GM12878 (cell line): ENCODE measurements around the gene MAST4. TPM values are rescaled to one million over a fixed set of nuclear protein-coding genes. Genes with fewer than 3 reads are reported as not detected.

ENCODE experiments used
- ATAC-seq: fragments of 200-7000 bp; cut with Tn5 transposase; 3 replicates; pipeline ENCODE4 v1.9.1; 2020; ENCODE audit warnings: mild to moderate bottlenecking, moderate library complexity
- BruUV-seq: library from RNA; stranded (reverse); fragments of 400-500 nt; replicated peaks from 2 replicates; lab custom pipeline; 2021; lab: Mats Ljungman, UMichigan
- CTCF ChIA-PET: fragments of 300-600 bp; sonication (Branson Sonifier 250); formaldehyde crosslinking; extraction: SDS; loops from one replicate; lab custom pipeline; 2021; ENCODE audit warnings: inconsistent platforms; lab: Yijun Ruan, JAX
- POLR2A ChIA-PET: fragments of 350-600 bp; formaldehyde crosslinking; extraction: SDS; loops from one replicate; lab custom pipeline; 2021; ENCODE audit warnings: inconsistent platforms; lab: Charles Lee
- RAD21 ChIA-PET: fragments of 300-600 bp; sonication (Branson Sonifier 250); formaldehyde crosslinking; loops from one replicate; lab custom pipeline; 2023; ENCODE audit warnings: antibody characterized with exemption; ENCODE audit not compliant: unreplicated experiment; lab: Charles Lee
- SMC1A ChIA-PET: fragments of 300-600 bp; sonication (Branson Sonifier 250); formaldehyde crosslinking; loops from one replicate; lab custom pipeline; 2023; ENCODE audit not compliant: unreplicated experiment, uncharacterized antibody; lab: Charles Lee
- DNase-seq: peaks from one replicate; pipeline ENCODE4 v3.0.0-alpha.2; 2011; ENCODE audit warnings: low read depth, low spot score
- FAIRE-seq: peaks from 3 replicates; lab custom pipeline; 2011; peaks lifted over from hg19 to GRCh38; lab: Jason Lieb, UNC
- H2AFZ ChIP-seq: 2 replicates; pipeline ENCODE4 v1.6.0; 2011; ENCODE audit warnings: low read depth, low read length, control low read depth; ENCODE audit not compliant: control insufficient read depth
- H3K27ac ChIP-seq: 2 replicates; pipeline ENCODE4 v1.5.1; 2011; ENCODE audit warnings: control low read depth; ENCODE audit not compliant: control insufficient read depth, insufficient read depth
- H3K27me3 ChIP-seq, 2 experiments: replicated peaks in 1 of 2; 2 replicates each; pipeline versions ENCODE4 v1.6.0 to v1.6.1; 2011; ENCODE audit warnings: low read length in 1 of 2; ENCODE audit not compliant: control insufficient read depth in 2 of 2, insufficient read depth in 2 of 2
- H3K36me3 ChIP-seq, 2 experiments: 2 replicates each; pipeline ENCODE4 v1.5.1; 2011; ENCODE audit warnings: low read length in 1 of 2; ENCODE audit not compliant: control insufficient read depth in 2 of 2, insufficient read depth in 2 of 2
- H3K4me1 ChIP-seq: 2 replicates; pipeline ENCODE4 v1.6.1; 2011; ENCODE audit warnings: mild to moderate bottlenecking, low read length, moderate library complexity, mixed read lengths; ENCODE audit not compliant: control insufficient read depth, insufficient read depth
- H3K4me2 ChIP-seq: 2 replicates; pipeline ENCODE4 v1.6.0; 2011; ENCODE audit warnings: control low read depth; ENCODE audit not compliant: control insufficient read depth, insufficient read depth
- H3K4me3 ChIP-seq: fragments of 200-600 bp; sonication (generic); 2 replicates; pipeline ENCODE4 v1.5.1; 2016
- H3K79me2 ChIP-seq: 2 replicates; pipeline ENCODE4 v1.6.0; 2011; ENCODE audit warnings: low read length; ENCODE audit not compliant: control insufficient read depth, insufficient read depth
- H3K9ac ChIP-seq: 2 replicates; pipeline ENCODE4 v1.8.0; 2011; ENCODE audit warnings: low read length, control low read depth, mixed read lengths; ENCODE audit not compliant: control insufficient read depth, insufficient read depth
- H3K9me3 ChIP-seq: replicated peaks from 3 replicates; pipeline ENCODE4 v1.5.1; 2011; ENCODE audit warnings: mild to moderate bottlenecking, low read length; ENCODE audit not compliant: control insufficient read depth, insufficient read depth
- H4K20me1 ChIP-seq: 2 replicates; pipeline ENCODE4 v1.6.0; 2011; ENCODE audit not compliant: control insufficient read depth, insufficient read depth
- CREB1 ChIP-seq: IDR thresholded peaks from 2 replicates; pipeline ENCODE4 v1.6.1; 2012; ENCODE audit warnings: low read depth, mild to moderate bottlenecking, inconsistent platforms
- ELK1 ChIP-seq: IDR thresholded peaks from 2 replicates; pipeline ENCODE4 v1.6.1; 2012; ENCODE audit warnings: low read depth, low read length, improper control_type of control experiment
- HDAC2 ChIP-seq: fragments of 200-600 bp; sonication (generic); IDR thresholded peaks from 2 replicates; pipeline ENCODE4 v1.6.1; 2017
- MXI1 ChIP-seq: fragments of 150-350 bp; IDR thresholded peaks from 2 replicates; pipeline ENCODE4 v1.6.1; 2011; ENCODE audit warnings: low read depth, mild to moderate bottlenecking, inconsistent platforms, low read length, improper control_type of control experiment
- MYB ChIP-seq: fragments of 150-350 bp; IDR thresholded peaks from 2 replicates; pipeline ENCODE4 v1.6.1; 2014; ENCODE audit warnings: mild to moderate bottlenecking, low read depth, low read length, borderline replicate concordance
- NFIC ChIP-seq: IDR thresholded peaks from 2 replicates; pipeline ENCODE4 v1.6.1; 2012; ENCODE audit warnings: low read depth, mild to moderate bottlenecking, inconsistent platforms, low read length, moderate library complexity
- NFYA ChIP-seq: IDR thresholded peaks from 2 replicates; pipeline ENCODE4 v1.6.1; 2011; ENCODE audit warnings: low read depth, mild to moderate bottlenecking, low read length, improper control_type of control experiment, borderline replicate concordance
- POLR2AphosphoS5 ChIP-seq: IDR thresholded peaks from 2 replicates; pipeline ENCODE4 v1.6.1; 2011; ENCODE audit warnings: mild to moderate bottlenecking, low read length, inconsistent platforms
- SREBF1 ChIP-seq: IDR thresholded peaks from 2 replicates; pipeline ENCODE4 v1.6.1; 2012; ENCODE audit warnings: mild to moderate bottlenecking, low read length
- STAT3 ChIP-seq: IDR thresholded peaks from 2 replicates; pipeline ENCODE4 v1.6.1; 2011; ENCODE audit warnings: low read depth, low read length, improper control_type of control experiment
- ZBED1 ChIP-seq: IDR thresholded peaks from 2 replicates; pipeline ENCODE4 v1.6.1; 2016; ENCODE audit warnings: borderline replicate concordance
- WGBS: methylation state at CpG from one replicate; pipeline ENCODE4 v1.1.6; 2016; ENCODE audit warnings: low lambda C conversion rate; ENCODE audit not compliant: insufficient replicate concordance, insufficient coverage; ENCODE audit errors: missing lambda C conversion rate; 5-methylcytosine and 5-hydroxymethylcytosine counted together
- in situ Hi-C: fragments of 300-500 bp; cut with MboI; formaldehyde crosslinking; loops from 9 replicates; pipeline ENCODE4 v1.14.3; 2018; ENCODE audit warnings: mixed read lengths
- intact Hi-C: fragments of 100-400 bp; cut with micrococcal nuclease; formaldehyde crosslinking; loops from one replicate; pipeline ENCODE4 v1.14.2; 2022; ENCODE audit not compliant: unreplicated experiment
- polyA plus RNA-seq, 11 experiments: library from polyadenylated mRNA; depleted of rRNA in 4 of 11; unstranded in 6 of 11; stranded (reverse) in 5 of 11; fragments of >200 nt; fragmentation: Nextera tagmentation in 4 of 11; fragmentation: Illumina TruSeq in 1 of 11; extraction: Ambion mirVana in 4 of 11; extraction: Trizol in 1 of 11; gene quantifications; 1 replicate in 1 of 11; 2 replicates in 10 of 11; pipeline versions ENCODE4 v1.2.1 to v1.2.3, GENCODE V29; 2011 to 2016; ENCODE audit warnings: inconsistent platforms in 2 of 11, missing spikeins in 2 of 11, low read depth in 1 of 11
- total RNA-seq, 4 experiments: library from RNA; depleted of rRNA in 3 of 4; stranded (reverse); fragments of >200 nt in 3 of 4; fragmentation: Illumina TruSeq in 1 of 4; extraction: Trizol in 1 of 4; gene quantifications; 2 replicates each; pipeline versions ENCODE4 v1.2.1 to v1.2.3, GENCODE V29; 2013 to 2021

Gene MAST4
- total and polyA plus RNA-seq, 10 of the 15 experiments (the other 5 are each of a cell fraction or from before 2014, with no cell fraction given) = 0.02 to 1.6 (median 0.29) TPM; not detected in 1

GRCh38 chr5:66872736-66873331 lies 276.6 kb downstream of the MAST4 start:
- Histone ChIP-seq H3K36me3 (no peaks in the 10 kb centered on the region), H3K9ac (no peak overlapping the region), H3K9me3 (no peaks in the 10 kb centered on the region), H4K20me1 (no peaks in the 10 kb centered on the region), H3K27me3 (no peaks in the 10 kb centered on the region), H3K4me1 (no peaks in the 10 kb centered on the region), H2AFZ (no peak overlapping the region), H3K4me3 (no peak overlapping the region), H3K4me2 (no peak overlapping the region), H3K79me2 (no peaks in the 10 kb centered on the region), H3K27ac (no peak overlapping the region)
- in situ Hi-C loops = no loop called here
- ChIA-PET RAD21 (no interaction called here), POLR2A (no interaction called here), SMC1A (interaction anchor here (1.2 to 1.4 kb wide), 2 partner anchors 11 to 150 kb away, joined by 3 read pairs; no protein-coding TSS in a partner anchor), CTCF (no interaction called here)
- no TSS peak for BruUV-seq
- ATAC-seq = no peak
- 69% methylated on average over 6 of the region's 6 CpGs for WGBS
- no peak for DNase-seq
- no peak for FAIRE-seq
- TF ChIP-seq NFIC (no peak), MYB (no peak), POLR2AphosphoS5 (no peak), MXI1 (no peak), ZBED1 (no peak), STAT3 (no peak), ELK1 (no peak), CREB1 (no peak), HDAC2 (no peak), NFYA (no peak), SREBF1 (no peak)
- intact Hi-C loops = no loop called here
